ENCODE measurements around the gene DAD1.

The DAD1 gene

GRCh38 chr14:22570132-22570949 lies 18.7 kb downstream of the DAD1 start (continued):
- TF ChIP-seq ZNF423 (tag by site-specific recombination; IDR thresholded peaks at IDR 0.05) (no peak), ZNF335 (tag by site-specific recombination; conservative IDR thresholded peaks at IDR 0.05) (0 out of 2 replicates have a peak, but pooled peaks have one; percentile 29), ZNF404 (tag by site-specific recombination; IDR thresholded peaks at IDR 0.05) (no peak)

- H3K4me1 ChIP-seq (ENCODE audit: control insufficient read depth, insufficient read depth, low read length): peaks cover 2% of the 10 kb centered on the region; the same call in 1 of the 2 replicates
- no peak overlapping the region for H3K27ac ChIP-seq (ENCODE audit: extremely low read depth, low read depth, low read length)
- TF ChIP-seq GLI4 (tag by site-specific recombination; IDR thresholded peaks at IDR 0.05) (no peak), ZNF292 (tag by site-specific recombination; IDR thresholded peaks at IDR 0.05; ENCODE audit: borderline replicate concordance, low read depth) (no peak), ZNF302 (tag by site-specific recombination; IDR thresholded peaks at IDR 0.05; ENCODE audit: low read depth) (no peak), REPIN1 (tag by site-specific recombination; IDR thresholded peaks at IDR 0.05; ENCODE audit: low read depth) (no peak), ZNF513 (tag by site-specific recombination; IDR thresholded peaks at IDR 0.05) (no peak), KLF9 (tag by site-specific recombination; IDR thresholded peaks at IDR 0.05; ENCODE audit: low read depth) (no peak), ZNF76 (tag by site-specific recombination; IDR thresholded peaks at IDR 0.05; ENCODE audit: borderline replicate concordance, low read depth) (no peak)
- no peak overlapping the region for H3K4me3 ChIP-seq (ENCODE audit: low read depth, low read length)
- CTCF ChIA-PET: interaction anchor here (0.5 to 4.6 kb wide), 73 partner anchors 9 to 656 kb away, joined by 3 to 91 read pairs (median 4); partner anchors contain the start of genes ABHD4, DAD1, OR6J1 and OXA1L
- no peaks in the 10 kb centered on the region for H3K9me3 ChIP-seq (ENCODE audit: control insufficient read depth, insufficient read depth, low read depth, low read length)
- H3K36me3 ChIP-seq (ENCODE audit: control insufficient read depth in 2 of 2, insufficient read depth in 1 of 2, low read length in 2 of 2): peaks cover 65 to 73% of the 10 kb centered on the region in 2 experiments
- POLR2A ChIA-PET: interaction anchor here (0.6 to 0.9 kb wide), 2 partner anchors 314 to 404 kb away, joined by 3 read pairs; partner anchors contain the start of gene REM2
Measured at GRCh38 chr14:22569737-22570131, 19.3 kb downstream of the DAD1 start.

DNA sequence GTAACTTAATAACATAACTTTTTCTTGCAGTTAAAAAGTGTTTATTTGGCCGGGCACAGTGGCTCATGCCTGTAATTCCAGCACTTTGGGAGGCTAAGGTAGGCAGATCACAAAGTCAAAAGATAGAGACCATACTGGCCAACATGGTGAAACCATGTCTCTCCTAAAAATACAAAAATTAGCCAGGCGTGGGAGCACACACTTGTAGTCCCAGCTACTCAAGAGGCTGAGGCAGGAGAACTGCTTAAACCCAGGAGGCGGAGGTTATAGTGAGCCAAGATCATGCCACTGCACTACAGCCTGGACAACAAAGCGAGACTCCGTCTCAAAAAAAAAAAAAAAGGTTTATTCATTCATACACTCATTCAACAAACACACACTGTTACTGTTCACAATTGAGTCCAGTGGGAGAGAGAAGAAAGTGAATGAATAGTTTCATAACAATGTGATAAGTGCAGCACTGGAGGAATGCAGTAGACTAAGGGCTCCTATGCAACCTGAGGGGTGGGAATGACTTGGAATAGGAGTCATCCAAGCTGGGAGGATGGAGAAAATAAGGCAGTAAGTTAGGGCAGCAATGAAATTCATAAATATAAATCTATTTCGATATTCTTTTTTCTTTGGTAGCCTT lies 19.8 kb downstream of the DAD1 start:
- no peaks in the 10 kb centered on the region for H3K9me3 ChIP-seq (ENCODE audit: control insufficient read depth, insufficient read depth, low read depth, low read length)
- CTCF ChIA-PET: interaction anchor here (0.5 to 4.6 kb wide), 36 partner anchors 8 to 395 kb away, joined by 3 to 91 read pairs (median 6); partner anchors contain the start of genes DAD1, OR6J1 and OXA1L
- POLR2A ChIA-PET: no interaction called here
- H3K4me1 ChIP-seq (ENCODE audit: control insufficient read depth, insufficient read depth, low read length): peaks cover 2% of the 10 kb centered on the region; the same call in 1 of the 2 replicates
- no peak overlapping the region for H3K4me3 ChIP-seq (ENCODE audit: low read depth, low read length)
- H3K27ac ChIP-seq (ENCODE audit: extremely low read depth, low read depth, low read length): no peak overlapping the region
- H3K36me3 ChIP-seq (ENCODE audit: control insufficient read depth in 2 of 2, insufficient read depth in 1 of 2, low read length in 2 of 2): peaks cover 60 to 73% of the 10 kb centered on the region in 2 experiments
- TF ChIP-seq REPIN1 (tag by site-specific recombination; IDR thresholded peaks at IDR 0.05; ENCODE audit: low read depth) (no peak), ZNF654 (tag by site-specific recombination; IDR thresholded peaks at IDR 0.05; ENCODE audit: low read depth) (no peak), ZNF133 (tag by site-specific recombination; IDR thresholded peaks at IDR 0.05) (no peak), ZNF626 (tag by site-specific recombination; IDR thresholded peaks at IDR 0.05) (no peak), ZNF518A (tag by site-specific recombination; conservative IDR thresholded peaks at IDR 0.05; ENCODE audit: low read depth) (no peak), ZNF169 (tag by site-specific recombination; IDR thresholded peaks at IDR 0.05) (no peak), GLI4 (tag by site-specific recombination; IDR thresholded peaks at IDR 0.05) (no peak), ZNF623 (tag by site-specific recombination; IDR thresholded peaks at IDR 0.05) (no peak), ZNF670 (tag by site-specific recombination; IDR thresholded peaks at IDR 0.05; ENCODE audit: low read depth) (no peak), ZNF768 (tag by site-specific recombination; IDR thresholded peaks at IDR 0.05) (no peak), ZNF16 (tag by site-specific recombination; IDR thresholded peaks at IDR 0.05; ENCODE audit: low read depth) (no peak), KLF16 (tag by site-specific recombination; IDR thresholded peaks at IDR 0.05) (no peak)
- TF ChIP-seq, protein P1, sequence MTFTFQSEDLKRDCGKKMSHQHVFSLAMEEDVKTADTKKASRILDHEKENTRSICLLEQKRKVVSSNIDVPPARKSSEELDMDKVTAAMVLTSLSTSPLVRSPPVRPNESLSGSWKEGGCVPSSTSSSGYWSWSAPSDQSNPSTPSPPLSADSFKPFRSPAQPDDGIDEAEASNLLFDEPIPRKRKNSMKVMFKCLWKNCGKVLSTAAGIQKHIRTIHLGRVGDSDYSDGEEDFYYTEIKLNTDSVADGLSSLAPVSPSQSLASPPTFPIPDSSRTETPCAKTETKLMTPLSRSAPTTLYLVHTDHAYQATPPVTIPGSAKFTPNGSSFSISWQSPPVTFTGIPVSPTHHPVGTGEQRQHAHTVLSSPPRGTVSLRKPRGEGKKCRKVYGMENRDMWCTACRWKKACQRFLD (tag by site-specific recombination; IDR thresholded peaks at IDR 0.05): no peak
- TF ChIP-seq, protein P2, sequence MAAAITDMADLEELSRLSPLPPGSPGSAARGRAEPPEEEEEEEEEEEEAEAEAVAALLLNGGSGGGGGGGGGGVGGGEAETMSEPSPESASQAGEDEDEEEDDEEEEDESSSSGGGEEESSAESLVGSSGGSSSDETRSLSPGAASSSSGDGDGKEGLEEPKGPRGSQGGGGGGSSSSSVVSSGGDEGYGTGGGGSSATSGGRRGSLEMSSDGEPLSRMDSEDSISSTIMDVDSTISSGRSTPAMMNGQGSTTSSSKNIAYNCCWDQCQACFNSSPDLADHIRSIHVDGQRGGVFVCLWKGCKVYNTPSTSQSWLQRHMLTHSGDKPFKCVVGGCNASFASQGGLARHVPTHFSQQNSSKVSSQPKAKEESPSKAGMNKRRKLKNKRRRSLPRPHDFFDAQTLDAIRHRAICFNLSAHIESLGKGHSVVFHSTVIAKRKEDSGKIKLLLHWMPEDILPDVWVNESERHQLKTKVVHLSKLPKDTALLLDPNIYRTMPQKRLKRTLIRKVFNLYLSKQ (tag by site-specific recombination; IDR thresholded peaks at IDR 0.05; ENCODE audit: borderline replicate concordance): no peak
